ENCODE measurements around the gene SCARB1. TPM values are rescaled to one million over a fixed set of nuclear protein-coding genes. Genes with fewer than 3 reads are reported as not detected.
A peak's percentile ranks its signal among the peaks of the same experiment; 100 is the strongest.

Gene SCARB1
- polyA plus RNA-seq, 1 donor, result 167 TPM

GRCh38 chr12:124829008-124829707, 34.5 kb downstream of the SCARB1 start:
- peak; percentile 67 to 74 for DNase-seq
- Histone ChIP-seq H3K27me3 (ENCODE audit: control insufficient read depth, insufficient read depth, low read length) (no peaks in the 10 kb centered on the region), H3K4me3 (ENCODE audit: low read length) (no peak overlapping the region), H3K4me1 (ENCODE audit: control insufficient read depth, insufficient read depth, low read length) (peaks cover 43% of the 10 kb centered on the region), H3K9me3 (ENCODE audit: control insufficient read depth, low read depth, low read length) (no peaks in the 10 kb centered on the region), H3K36me3 (ENCODE audit: control insufficient read depth, insufficient read depth, low read length) (peaks cover 7% of the 10 kb centered on the region), H3K27ac (ENCODE audit: low read length) (peak overlapping the region; percentile 94)
- 69% methylated on average over 3 of the region's 9 CpGs for WGBS (ENCODE audit: insufficient coverage, low lambda C conversion rate)

DNA sequence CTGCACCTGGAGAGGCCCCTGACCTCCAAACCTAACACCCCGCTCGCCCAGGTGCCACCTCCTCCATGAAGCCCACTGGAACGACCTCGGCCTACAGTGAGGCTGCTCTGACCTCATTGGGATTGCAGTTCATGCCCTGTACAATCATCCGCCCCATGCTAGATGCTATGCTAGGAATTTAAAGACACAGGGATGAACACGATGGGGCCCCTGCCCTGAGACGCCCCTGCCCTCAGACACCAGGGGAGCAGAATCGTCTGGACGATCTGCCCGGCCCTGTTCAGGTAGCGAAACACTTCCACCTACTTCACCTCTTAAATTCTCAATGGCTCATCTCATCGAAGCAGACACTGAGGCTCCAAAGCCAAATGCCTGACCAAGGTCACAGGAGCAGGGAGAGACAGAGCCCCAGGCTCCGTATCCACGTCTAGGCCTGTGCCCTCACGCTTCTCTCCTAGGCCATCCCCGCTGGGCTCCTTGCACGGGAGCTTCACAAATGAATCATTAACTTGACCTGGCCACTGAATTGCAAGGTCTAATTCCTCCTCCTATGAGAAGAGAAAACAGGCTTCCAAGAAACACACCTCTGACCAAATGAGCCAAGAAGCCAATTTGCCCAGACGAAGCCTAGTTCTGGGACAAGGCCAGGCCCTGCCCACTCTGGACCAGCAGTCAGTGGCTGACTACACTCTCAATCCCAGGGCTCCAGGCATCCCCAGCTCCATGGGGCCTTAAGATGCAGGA, 35.2 kb downstream of the SCARB1 start:
- no peaks in the 10 kb centered on the region for H3K27me3 ChIP-seq (ENCODE audit: control insufficient read depth, insufficient read depth, low read length)
- peaks cover 43% of the 10 kb centered on the region for H3K4me1 ChIP-seq (ENCODE audit: control insufficient read depth, insufficient read depth, low read length)
- peak; percentile 77 to 93 for DNase-seq
- H3K9me3 ChIP-seq (ENCODE audit: control insufficient read depth, low read depth, low read length), result no peaks in the 10 kb centered on the region
- WGBS (ENCODE audit: insufficient coverage, low lambda C conversion rate), result no CpG with 5 or more reads among the region's 18 CpGs
- peak overlapping the region; percentile 94 for H3K27ac ChIP-seq (ENCODE audit: low read length)
- H3K36me3 ChIP-seq (ENCODE audit: control insufficient read depth, insufficient read depth, low read length), result peaks cover 7% of the 10 kb centered on the region
- no peak overlapping the region for H3K4me3 ChIP-seq (ENCODE audit: low read length)

DNA sequence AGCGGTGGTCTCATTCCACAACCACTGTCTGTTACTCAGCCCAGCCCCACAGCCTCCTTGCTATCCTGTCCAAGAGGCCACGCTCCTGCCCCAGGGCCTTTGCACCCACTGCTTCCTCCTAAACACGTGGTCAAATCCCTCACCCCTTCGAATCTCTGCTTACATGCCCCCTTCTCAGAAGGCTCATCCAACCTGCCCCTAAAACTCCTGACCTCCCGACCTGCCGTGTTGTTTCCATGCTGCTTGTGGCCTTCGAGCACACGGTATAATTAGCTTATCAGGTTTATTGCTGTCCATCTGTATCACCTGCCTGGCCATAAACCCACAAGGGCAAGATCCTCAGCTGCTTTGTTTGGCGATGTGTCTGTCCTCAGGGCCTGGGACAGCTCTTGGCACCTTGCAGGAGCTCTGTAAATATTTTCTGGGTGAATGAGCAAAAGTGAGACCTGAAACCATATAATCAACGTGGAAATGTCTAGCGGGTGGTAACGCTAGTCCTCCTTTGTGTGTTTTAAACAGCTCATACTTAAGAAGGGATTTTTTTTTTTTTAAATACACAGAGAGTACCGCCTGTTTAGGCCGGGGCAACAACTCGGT, 36.0 kb downstream of the SCARB1 start:
- no peaks in the 10 kb centered on the region for H3K9me3 ChIP-seq (ENCODE audit: control insufficient read depth, low read depth, low read length)
- H3K27ac ChIP-seq (ENCODE audit: low read length), result peak overlapping the region; percentile 94
- WGBS (ENCODE audit: insufficient coverage, low lambda C conversion rate), result no CpG with 5 or more reads among the region's 15 CpGs
- no peak overlapping the region for H3K4me3 ChIP-seq (ENCODE audit: low read length)
- H3K4me1 ChIP-seq (ENCODE audit: control insufficient read depth, insufficient read depth, low read length), result peaks cover 39% of the 10 kb centered on the region
- DNase-seq, result peak; percentile 77 to 94
- peaks cover 7% of the 10 kb centered on the region for H3K36me3 ChIP-seq (ENCODE audit: control insufficient read depth, insufficient read depth, low read length)
- no peaks in the 10 kb centered on the region for H3K27me3 ChIP-seq (ENCODE audit: control insufficient read depth, insufficient read depth, low read length)

DNA sequence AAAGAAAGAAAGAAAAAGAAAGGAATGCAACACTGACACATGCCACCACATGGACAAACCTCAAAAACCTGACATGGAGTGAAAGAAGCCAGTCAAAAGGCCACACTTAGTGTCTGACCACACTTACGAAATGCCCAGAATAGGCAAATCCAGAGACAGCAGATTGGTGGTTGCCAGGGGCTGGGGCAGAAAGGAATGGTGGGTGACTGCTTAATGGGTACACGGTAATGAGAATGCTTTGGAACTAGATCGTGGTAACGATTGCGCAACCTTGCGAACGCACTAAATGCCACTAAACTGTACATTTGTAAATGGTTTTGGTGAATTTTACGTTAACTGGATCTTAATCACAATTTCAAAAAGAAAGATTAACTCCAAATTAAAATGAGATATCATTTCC, 39.5 kb downstream of the SCARB1 start:
- H3K27me3 ChIP-seq (ENCODE audit: control insufficient read depth, insufficient read depth, low read length), result no peaks in the 10 kb centered on the region
- H3K4me1 ChIP-seq (ENCODE audit: control insufficient read depth, insufficient read depth, low read length), result peaks cover 42% of the 10 kb centered on the region
- H3K27ac ChIP-seq (ENCODE audit: low read length), result no peak overlapping the region
- no peak for DNase-seq
- no peaks in the 10 kb centered on the region for H3K36me3 ChIP-seq (ENCODE audit: control insufficient read depth, insufficient read depth, low read length)
- no peak overlapping the region for H3K4me3 ChIP-seq (ENCODE audit: low read length)
- H3K9me3 ChIP-seq (ENCODE audit: control insufficient read depth, low read depth, low read length), result no peaks in the 10 kb centered on the region
- WGBS (ENCODE audit: insufficient coverage, low lambda C conversion rate), result 76% methylated on average over 7 of the region's 8 CpGs

- no peak for DNase-seq
- peaks cover 35% of the 10 kb centered on the region for H3K4me1 ChIP-seq (ENCODE audit: control insufficient read depth, insufficient read depth, low read length)
- no peak overlapping the region for H3K27ac ChIP-seq (ENCODE audit: low read length)
- H3K4me3 ChIP-seq (ENCODE audit: low read length), result no peak overlapping the region
- 83% methylated on average over 7 of the region's 16 CpGs for WGBS (ENCODE audit: insufficient coverage, low lambda C conversion rate)
- no peaks in the 10 kb centered on the region for H3K36me3 ChIP-seq (ENCODE audit: control insufficient read depth, insufficient read depth, low read length)
- no peaks in the 10 kb centered on the region for H3K9me3 ChIP-seq (ENCODE audit: control insufficient read depth, low read depth, low read length)
- no peaks in the 10 kb centered on the region for H3K27me3 ChIP-seq (ENCODE audit: control insufficient read depth, insufficient read depth, low read length)
These were observed 40.2 kb downstream of the SCARB1 start for GRCh38 chr12:124823272-124823970.

DNA sequence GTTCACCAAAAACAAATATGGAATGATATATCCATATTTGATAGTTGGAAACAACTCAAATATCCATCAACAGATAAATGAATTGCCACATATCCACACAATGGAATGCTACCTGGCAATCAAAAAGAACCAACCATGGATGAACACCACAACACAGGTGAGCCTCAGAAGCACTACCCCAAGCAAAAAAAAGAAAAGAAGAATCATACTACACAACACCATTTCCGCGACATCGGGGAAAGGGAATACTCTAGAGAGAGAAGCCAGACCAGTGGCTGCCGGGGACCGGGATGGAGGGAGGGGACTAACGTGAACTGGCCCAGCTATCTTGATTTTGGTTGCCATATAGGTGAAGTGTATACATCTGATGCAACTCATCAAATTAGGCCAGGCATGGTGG, 41.4 kb downstream of the SCARB1 start:
- no peak overlapping the region for H3K4me3 ChIP-seq (ENCODE audit: low read length)
- WGBS (ENCODE audit: insufficient coverage, low lambda C conversion rate), result no CpG with 5 or more reads among the region's 6 CpGs
- H3K27me3 ChIP-seq (ENCODE audit: control insufficient read depth, insufficient read depth, low read length), result no peaks in the 10 kb centered on the region
- H3K4me1 ChIP-seq (ENCODE audit: control insufficient read depth, insufficient read depth, low read length), result peaks cover 24% of the 10 kb centered on the region
- H3K36me3 ChIP-seq (ENCODE audit: control insufficient read depth, insufficient read depth, low read length), result no peaks in the 10 kb centered on the region
- DNase-seq, result no peak
- peak overlapping the region; percentile 86 for H3K27ac ChIP-seq (ENCODE audit: low read length)
- no peaks in the 10 kb centered on the region for H3K9me3 ChIP-seq (ENCODE audit: control insufficient read depth, low read depth, low read length)

DNA sequence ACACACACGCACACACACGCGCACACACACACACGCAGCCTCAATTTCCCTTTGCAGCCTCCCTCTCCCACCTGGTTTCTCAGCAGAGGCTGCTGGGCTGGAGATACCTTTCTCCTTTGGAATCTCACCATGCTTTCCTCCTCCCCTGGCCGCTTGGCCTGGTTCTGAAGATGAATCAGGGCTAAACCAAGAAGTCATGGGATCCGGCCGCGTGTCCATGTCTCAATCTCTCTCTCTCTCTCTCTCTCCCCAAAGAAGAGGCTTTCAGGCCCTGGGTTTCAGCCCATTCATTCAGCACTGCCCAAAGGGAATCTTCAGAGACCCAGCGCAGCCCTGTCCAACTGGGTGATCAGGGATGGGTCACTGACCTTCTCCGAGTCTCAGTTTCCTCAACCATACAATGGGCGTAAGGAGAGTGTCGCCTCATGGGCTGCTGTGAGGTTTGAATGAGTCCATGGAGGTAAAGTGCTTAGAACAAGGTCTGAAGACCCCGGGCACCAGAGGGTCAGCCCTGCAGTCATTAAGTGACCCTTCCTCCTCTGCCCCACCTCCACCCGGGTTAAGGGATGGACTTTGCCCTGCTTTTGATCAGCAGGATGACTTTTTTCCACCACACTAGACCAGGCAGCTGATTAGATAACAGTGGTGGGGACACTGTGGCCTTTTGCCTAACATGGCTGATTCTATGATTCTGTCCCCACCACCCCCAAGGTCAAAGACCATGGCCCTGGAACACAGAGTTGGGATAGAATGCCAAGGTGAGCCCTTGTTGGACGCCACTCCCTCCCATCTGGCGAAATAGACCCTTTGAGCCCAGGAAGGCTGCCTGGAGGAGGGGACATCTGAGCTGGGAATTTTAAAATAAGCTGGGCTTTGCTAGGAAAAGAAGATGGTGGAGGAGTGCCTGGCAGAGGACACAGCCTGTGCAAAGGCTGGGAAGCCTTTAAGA, 42.1 kb downstream of the SCARB1 start:
- Histone ChIP-seq H3K4me3 (ENCODE audit: low read length) (no peak overlapping the region), H3K9me3 (ENCODE audit: control insufficient read depth, low read depth, low read length) (no peaks in the 10 kb centered on the region), H3K27ac (ENCODE audit: low read length) (peak overlapping the region; percentile 86), H3K36me3 (ENCODE audit: control insufficient read depth, insufficient read depth, low read length) (peaks cover 2% of the 10 kb centered on the region), H3K4me1 (ENCODE audit: control insufficient read depth, insufficient read depth, low read length) (peaks cover 23% of the 10 kb centered on the region), H3K27me3 (ENCODE audit: control insufficient read depth, insufficient read depth, low read length) (no peaks in the 10 kb centered on the region)
- DNase-seq, result peak; percentile 67 to 73
- WGBS (ENCODE audit: insufficient coverage, low lambda C conversion rate), result no CpG with 5 or more reads among the region's 16 CpGs

- H3K4me1 ChIP-seq (ENCODE audit: control insufficient read depth, insufficient read depth, low read length), result peaks cover 25% of the 10 kb centered on the region
- H3K9me3 ChIP-seq (ENCODE audit: control insufficient read depth, low read depth, low read length), result no peaks in the 10 kb centered on the region
- H3K4me3 ChIP-seq (ENCODE audit: low read length), result no peak overlapping the region
- no peaks in the 10 kb centered on the region for H3K27me3 ChIP-seq (ENCODE audit: control insufficient read depth, insufficient read depth, low read length)
- H3K27ac ChIP-seq (ENCODE audit: low read length), result no peak overlapping the region
- no CpG with 5 or more reads among the region's 9 CpGs for WGBS (ENCODE audit: insufficient coverage, low lambda C conversion rate)
- DNase-seq, result no peak
- peaks cover 9% of the 10 kb centered on the region for H3K36me3 ChIP-seq (ENCODE audit: control insufficient read depth, insufficient read depth, low read length)
These were observed 43.5 kb downstream of the SCARB1 start for GRCh38 chr12:124820199-124820598.

GRCh38 chr12:124819525-124819924, 44.1 kb downstream of the SCARB1 start:
- Histone ChIP-seq H3K4me3 (ENCODE audit: low read length) (no peak overlapping the region), H3K27me3 (ENCODE audit: control insufficient read depth, insufficient read depth, low read length) (no peaks in the 10 kb centered on the region), H3K27ac (ENCODE audit: low read length) (no peak overlapping the region), H3K36me3 (ENCODE audit: control insufficient read depth, insufficient read depth, low read length) (peaks cover 13% of the 10 kb centered on the region), H3K9me3 (ENCODE audit: control insufficient read depth, low read depth, low read length) (no peaks in the 10 kb centered on the region), H3K4me1 (ENCODE audit: control insufficient read depth, insufficient read depth, low read length) (peaks cover 30% of the 10 kb centered on the region)
- DNase-seq, result no peak
- WGBS (ENCODE audit: insufficient coverage, low lambda C conversion rate), result 100% methylated on average over 2 of the region's 10 CpGs

All from large intestine (tissue), 3 donors.